GM21737 (cell line): ENCODE results near the gene NR2C1.
"Not testable (repeated sequence)": the region's sequence is repeated elsewhere in the genome, so short reads cannot be mapped to it uniquely, and the experiment has no call there.

ENCODE experiments used
- ATAC-seq: cut with Tn5 transposase; IDR thresholded peaks from one replicate; pipeline ENCODE4 v1.9.1; 2021; ENCODE audit warnings: mild to moderate bottlenecking, moderate library complexity; ENCODE audit not compliant: unreplicated experiment

Gene NR2C1

DNA sequence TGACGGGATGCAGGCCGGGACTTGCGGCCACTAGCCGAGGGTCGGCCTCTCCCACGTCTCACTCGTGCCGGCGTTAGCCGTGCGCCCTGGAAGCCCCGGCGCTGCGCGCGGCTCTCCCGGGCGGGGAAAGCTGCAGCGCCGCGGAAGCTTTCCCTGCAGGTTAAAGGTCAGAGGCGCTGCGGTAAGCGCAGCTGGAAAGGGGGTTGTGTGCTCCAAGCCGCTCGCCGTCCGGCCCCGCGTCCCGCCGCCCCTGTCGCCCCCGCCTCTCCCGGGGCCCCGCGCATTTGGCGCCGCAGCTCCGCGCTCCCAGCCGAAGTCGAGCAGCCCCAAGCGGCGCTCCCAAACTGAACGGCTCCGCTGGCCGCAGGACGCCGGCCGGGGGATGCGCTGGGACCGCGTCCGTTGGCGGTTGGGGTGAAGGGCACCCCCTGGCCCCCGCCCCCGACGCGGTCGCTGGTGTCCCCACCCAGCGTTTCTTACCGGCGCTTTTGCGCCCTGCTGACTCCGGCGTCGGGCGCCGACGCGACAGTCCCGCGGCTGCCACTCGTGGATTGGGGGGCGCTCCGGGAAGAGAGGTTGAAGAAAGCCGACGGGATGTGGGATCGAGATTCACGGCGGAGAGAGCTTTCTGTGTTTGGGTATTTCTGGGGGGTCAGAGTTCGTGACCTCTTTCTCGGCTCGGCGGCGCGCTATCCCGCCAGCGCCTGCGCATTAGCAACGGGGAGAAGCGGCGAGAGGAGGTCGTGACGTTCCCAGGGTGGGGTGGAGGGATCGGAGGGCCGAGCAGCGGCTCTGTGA is at the start of gene NR2C1:
NR2C1 (minus strand) TSS at position 719 of the 798 bp plus-strand sequence. CDS start 6,234 bp downstream, outside the sequence.
- peak; percentile 94 for ATAC-seq

GRCh38 chr12:95118788-95119179 is 45.4 kb upstream of the NR2C1 start:
- ATAC-seq: no peak

GRCh38 chr12:95118138-95118787 is 44.8 kb upstream of the NR2C1 start:
- ATAC-seq: no peak

DNA sequence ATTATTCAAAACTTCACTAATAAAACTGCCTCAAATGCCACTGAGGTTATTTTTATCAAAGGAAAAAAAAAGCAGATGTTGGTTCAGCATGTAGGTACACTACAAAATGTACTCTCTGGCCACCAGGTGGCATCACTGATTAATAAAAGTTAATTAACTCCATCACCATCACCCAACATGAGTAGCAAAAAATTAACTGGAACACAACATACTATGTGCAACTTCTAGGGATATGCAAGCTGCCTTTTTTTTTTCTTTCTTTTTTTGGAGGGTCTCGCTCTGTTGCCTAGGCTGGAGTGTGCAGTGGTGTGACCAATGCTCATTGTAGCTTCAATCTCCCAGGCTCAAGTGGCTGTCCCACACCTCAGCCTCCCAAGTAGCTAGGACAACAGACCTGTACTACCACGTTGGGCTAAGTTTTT is 43.8 kb upstream of the NR2C1 start:
- ATAC-seq: no peak

DNA sequence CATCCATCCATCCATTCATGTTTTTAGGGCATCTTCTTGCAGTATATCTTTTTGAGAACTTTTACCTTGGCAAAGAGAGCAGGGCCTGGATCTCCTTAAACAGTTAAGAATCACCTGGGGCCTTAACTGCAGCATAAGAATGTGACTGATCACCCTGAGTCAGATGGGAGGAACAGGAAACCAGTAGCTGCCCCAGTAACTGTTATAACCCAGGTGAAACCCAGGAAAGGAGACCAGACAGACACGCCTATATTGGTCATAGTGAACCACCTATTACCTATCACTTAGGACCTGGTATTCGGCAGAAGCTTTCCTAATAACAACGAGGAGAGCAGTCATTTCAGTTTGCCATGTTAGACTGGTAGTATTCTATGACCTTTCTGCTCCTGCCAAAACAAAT is 43.4 kb upstream of the NR2C1 start:
- ATAC-seq: no peak

- ATAC-seq: no peak
Observed at GRCh38 chr12:95116341-95116740, 42.9 kb upstream of the NR2C1 start.

DNA sequence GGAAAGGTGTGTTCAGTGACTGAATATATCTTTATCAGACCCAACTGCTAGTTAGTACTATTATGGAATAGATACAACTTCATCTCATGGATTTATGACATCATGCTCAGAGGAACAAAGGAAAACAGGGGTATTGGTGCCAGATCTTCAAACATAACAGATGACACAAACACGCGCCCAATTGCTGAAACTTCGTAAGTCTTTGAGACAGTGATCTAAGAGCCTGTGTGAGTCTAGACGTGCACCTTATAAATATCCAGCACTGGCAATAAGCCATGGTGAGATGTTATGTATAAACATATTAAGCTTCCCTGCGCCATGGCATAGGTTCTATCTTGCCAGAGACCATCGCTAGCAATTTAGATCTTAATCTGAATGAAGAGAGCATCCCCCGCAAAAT is 42.2 kb upstream of the NR2C1 start:
- ATAC-seq: no peak

- no peak for ATAC-seq
Observed at GRCh38 chr12:95114766-95115405, 41.5 kb upstream of the NR2C1 start.

DNA sequence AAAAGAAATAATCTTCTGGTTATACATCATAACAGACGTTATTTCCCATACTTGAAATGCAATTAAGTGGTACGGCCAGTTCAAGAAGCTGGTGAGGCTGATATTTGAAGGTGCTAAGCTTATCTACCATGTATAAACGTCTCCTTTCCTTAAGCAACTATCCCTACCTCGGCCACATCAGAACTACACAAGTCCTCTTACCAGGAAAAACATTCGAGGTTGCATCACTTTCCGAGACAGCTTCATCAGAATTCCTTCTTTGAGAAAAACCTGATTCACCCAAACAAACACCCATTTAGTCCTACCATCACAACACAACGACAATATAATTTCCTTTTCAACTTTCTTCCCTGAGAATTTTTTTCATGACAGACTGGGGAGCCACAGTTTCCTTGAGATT is 33.9 kb upstream of the NR2C1 start:
- no peak for ATAC-seq

- no peak for ATAC-seq
Observed at GRCh38 chr12:95105540-95105939, 32.1 kb upstream of the NR2C1 start.

DNA sequence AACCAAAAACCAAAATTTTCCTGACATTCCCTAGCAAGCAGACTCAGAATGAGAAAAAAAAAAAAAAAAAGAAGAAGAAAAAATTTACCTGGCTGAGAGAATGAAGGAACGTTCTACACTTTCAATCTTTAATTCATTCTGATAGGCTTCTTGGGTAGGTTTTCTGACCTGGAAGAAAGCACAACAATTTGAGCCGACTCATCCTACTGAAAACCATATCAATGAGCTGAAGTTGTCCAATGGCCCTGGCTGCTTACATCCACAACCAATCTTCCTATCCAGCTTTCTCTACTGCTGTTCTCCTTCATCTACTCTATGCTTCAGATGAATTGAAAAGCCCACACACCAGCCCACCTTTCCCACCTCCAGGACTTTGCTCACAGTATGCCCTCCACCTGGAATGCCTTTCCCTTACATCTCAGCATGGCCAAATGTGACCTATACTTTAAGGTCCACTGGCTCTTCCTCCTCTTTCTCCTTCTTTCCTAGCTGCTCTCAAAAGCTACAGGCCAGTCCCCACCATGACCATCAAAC is 31.6 kb upstream of the NR2C1 start:
- no peak for ATAC-seq

- ATAC-seq: peak; percentile 95
Observed at GRCh38 chr12:95102916-95103671, 29.7 kb upstream of the NR2C1 start.

DNA sequence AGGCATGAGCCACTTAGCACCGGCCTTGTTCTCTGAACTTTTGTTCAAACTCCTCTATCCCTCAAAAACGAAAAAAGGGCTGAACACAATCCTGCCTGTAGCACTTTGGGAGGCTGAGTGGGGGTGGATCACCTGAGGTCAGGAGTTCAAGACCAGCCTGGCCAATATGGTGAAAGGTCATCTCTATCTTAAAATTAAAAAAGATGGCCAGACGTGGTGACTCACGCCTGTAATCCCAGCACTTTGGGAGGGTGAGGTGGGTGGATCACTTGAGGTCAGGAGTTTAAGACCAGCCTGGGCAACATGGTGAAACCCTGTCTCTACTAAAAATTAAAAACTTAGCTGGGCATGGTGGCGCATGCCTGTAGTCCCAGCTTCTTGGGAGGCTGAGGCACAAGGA is 28.5 kb upstream of the NR2C1 start:
- ATAC-seq: not testable (repeated sequence)

- ATAC-seq: no peak
Observed at GRCh38 chr12:95100264-95101190, 27.1 kb upstream of the NR2C1 start.

DNA sequence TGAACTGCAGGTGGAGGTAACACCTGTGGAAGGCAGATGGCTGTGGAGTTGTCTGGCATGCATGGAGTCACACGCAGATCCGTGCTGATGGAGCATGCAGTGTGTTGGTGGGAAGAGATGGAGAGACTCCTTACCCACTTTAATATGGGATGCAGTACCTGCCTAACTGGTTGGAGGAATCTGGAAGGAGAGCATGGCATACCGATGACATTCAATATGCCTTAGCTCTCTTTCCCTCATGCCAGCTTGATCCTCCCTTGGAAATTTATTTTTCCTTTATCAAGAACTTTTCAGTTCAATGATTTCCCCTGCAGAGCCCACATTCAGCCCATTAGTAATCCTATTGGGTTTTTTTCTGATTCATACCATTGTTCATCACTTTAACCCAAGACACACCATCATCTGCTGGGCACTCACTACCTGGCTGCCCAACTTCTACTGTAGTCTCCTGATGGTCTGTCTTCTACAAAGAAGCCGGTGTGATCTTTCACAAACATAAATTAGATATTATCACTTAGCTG is 25.9 kb upstream of the NR2C1 start:
- ATAC-seq: no peak

GRCh38 chr12:95096852-95097251 is 23.4 kb upstream of the NR2C1 start:
- no peak for ATAC-seq

GRCh38 chr12:95096378-95096777 is 23.0 kb upstream of the NR2C1 start:
- no peak for ATAC-seq

DNA sequence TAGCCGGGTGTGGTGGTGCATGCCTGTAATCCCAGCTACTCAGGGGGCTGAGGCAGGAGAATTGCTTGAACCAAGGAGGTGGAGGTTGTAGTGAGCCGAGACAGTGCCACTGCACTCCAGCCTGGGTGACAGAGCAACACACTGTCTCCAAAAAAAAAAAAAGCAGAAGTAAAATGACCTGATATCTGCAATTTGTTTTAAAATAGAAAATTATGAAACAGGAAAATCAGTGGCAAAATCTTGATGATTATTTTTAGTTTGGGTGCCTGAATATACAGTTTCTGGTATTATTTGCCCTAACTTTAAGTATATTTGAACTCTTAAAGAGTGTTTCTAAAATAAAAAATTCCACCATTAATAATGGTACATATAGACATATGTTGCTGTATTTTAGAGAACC is 22.4 kb upstream of the NR2C1 start:
- not testable (repeated sequence) for ATAC-seq

- no peak for ATAC-seq
Observed at GRCh38 chr12:95089462-95089861, 16.0 kb upstream of the NR2C1 start.

DNA sequence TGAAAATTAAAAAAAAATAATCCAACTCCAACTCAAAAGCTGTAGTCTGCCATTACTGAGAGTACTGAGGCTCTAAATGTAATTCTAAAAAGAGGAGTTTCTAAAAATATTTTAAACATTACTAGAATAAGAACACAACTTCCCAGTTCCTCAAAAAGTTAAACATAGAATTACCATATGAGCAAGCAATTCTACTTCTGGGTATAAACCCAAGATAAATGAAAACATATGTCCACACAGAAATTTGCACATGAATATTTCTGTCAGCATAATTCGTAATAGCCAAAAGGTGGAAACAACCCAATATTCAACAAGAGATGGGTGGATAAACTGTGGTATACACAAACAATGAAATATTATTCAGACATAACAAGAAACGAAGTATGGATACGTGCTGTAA is 15.0 kb upstream of the NR2C1 start:
- ATAC-seq: no peak
